ENCODE measurements around the gene AKAP5.

DNA sequence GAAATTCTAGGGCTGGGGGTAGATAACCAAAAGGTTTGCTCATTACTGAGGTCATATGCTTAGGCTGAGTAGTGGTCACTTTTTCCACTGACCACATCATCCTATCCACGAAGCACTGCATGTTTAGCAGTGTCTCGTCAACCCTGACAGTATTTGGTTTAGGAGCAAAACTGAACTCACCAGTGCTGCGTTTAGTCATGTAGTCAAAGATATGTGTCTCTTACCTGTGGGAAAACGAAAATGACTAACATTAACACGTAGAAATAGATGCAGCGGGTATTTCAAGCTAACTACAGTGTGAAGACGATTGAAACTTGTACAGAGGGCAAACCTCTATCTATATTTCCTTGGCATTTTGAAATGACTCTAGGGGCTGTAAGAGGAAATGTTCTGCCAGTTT lies 42.5 kb upstream of the AKAP5 start:
- TF ChIP-seq POLR2A (IDR thresholded peaks at IDR 0.05; ENCODE audit: low read length) (no peak), GATA1 (IDR thresholded peaks at IDR 0.05; ENCODE audit: low read depth, low read length) (no peak)
